IMR-90 (cell line): ENCODE data around the gene EXPH5. TPM values are rescaled to one million over a fixed set of nuclear protein-coding genes. Genes with fewer than 3 reads are reported as not detected.

ENCODE experiments used
- ATAC-seq: fragments of 200-7000 bp; cut with Tn5 transposase; 2 replicates; pipeline ENCODE4 v1.9.1; 2020; ENCODE audit warnings: low read depth, mild to moderate bottlenecking, moderate library complexity
- BruUV-seq: library from RNA; stranded (reverse); fragments of 400-500 nt; replicated peaks from 2 replicates; lab custom pipeline; 2021; lab: Mats Ljungman, UMichigan
- CTCF ChIA-PET: fragments of 300-600 bp; formaldehyde crosslinking; extraction: SDS; loops from one replicate; lab custom pipeline; 2021; ENCODE audit warnings: antibody characterized with exemption; lab: Yijun Ruan, JAX
- POLR2A ChIA-PET: fragments of 300-600 bp; sonication (Branson Sonifier 250); formaldehyde crosslinking; loops from one replicate; lab custom pipeline; 2022; ENCODE audit warnings: antibody characterized with exemption; ENCODE audit not compliant: unreplicated experiment; lab: Charles Lee
- DNase-seq: peaks from one replicate; pipeline ENCODE4 v3.0.0; 2013
- H2AFZ ChIP-seq: replicated peaks from 2 replicates; pipeline ENCODE3; 2013; ENCODE audit warnings: low read length, mild to moderate bottlenecking; ENCODE audit not compliant: poor library complexity
- H2AK5ac ChIP-seq: 2 replicates; pipeline ENCODE4 v1.6.1; 2013; ENCODE audit warnings: low read depth, low read length, inconsistent platforms
- H2AK9ac ChIP-seq: replicated peaks from 2 replicates; pipeline ENCODE3; 2013; ENCODE audit warnings: mild to moderate bottlenecking, low read depth, low read length, moderate library complexity; ENCODE audit not compliant: poor library complexity
- H2BK120ac ChIP-seq: 2 replicates; pipeline ENCODE4 v1.6.1; 2013; ENCODE audit warnings: low read depth, low read length, inconsistent platforms
- H2BK15ac ChIP-seq: 3 replicates; pipeline ENCODE4 v1.6.1; 2013; ENCODE audit warnings: low read depth, low read length, inconsistent platforms
- H2BK20ac ChIP-seq: 2 replicates; pipeline ENCODE4 v1.6.1; 2013; ENCODE audit warnings: low read depth, mild to moderate bottlenecking, inconsistent platforms, low read length, moderate library complexity
- H2BK5ac ChIP-seq: 2 replicates; pipeline ENCODE4 v1.6.1; 2013; ENCODE audit warnings: mild to moderate bottlenecking, low read depth, low read length, inconsistent platforms; ENCODE audit not compliant: poor library complexity, severe bottlenecking
- H3K14ac ChIP-seq: replicated peaks from 2 replicates; pipeline ENCODE4 v1.6.1; 2013; ENCODE audit warnings: low read depth, low read length, inconsistent platforms
- H3K18ac ChIP-seq: 2 replicates; pipeline ENCODE4 v1.6.1; 2013; ENCODE audit warnings: low read depth, low read length, control low read depth
- H3K23ac ChIP-seq: 2 replicates; pipeline ENCODE4 v1.6.1; 2013; ENCODE audit warnings: low read depth, low read length, inconsistent platforms
- H3K27ac ChIP-seq: 2 replicates; pipeline ENCODE4 v1.5.1; 2013; ENCODE audit warnings: mild to moderate bottlenecking, control low read depth, low read length; ENCODE audit not compliant: insufficient read depth
- H3K27me3 ChIP-seq: 2 replicates; pipeline ENCODE4 v1.6.1; 2013; ENCODE audit warnings: low read length; ENCODE audit not compliant: control insufficient read depth, insufficient read depth
- H3K36me3 ChIP-seq: 2 replicates; pipeline ENCODE4 v1.6.1; 2013; ENCODE audit warnings: low read length, mixed read lengths; ENCODE audit not compliant: control insufficient read depth, insufficient read depth
- H3K4ac ChIP-seq: 2 replicates; pipeline ENCODE4 v1.6.1; 2013; ENCODE audit warnings: low read depth, low read length, inconsistent platforms
- H3K4me1 ChIP-seq: 2 replicates; pipeline ENCODE4 v1.6.1; 2013; ENCODE audit warnings: low read length, mixed read lengths; ENCODE audit not compliant: control insufficient read depth, insufficient read depth
- H3K4me2 ChIP-seq: 2 replicates; pipeline ENCODE4 v1.6.1; 2013; ENCODE audit warnings: low read depth, mild to moderate bottlenecking, control low read depth, low read length, moderate library complexity
- H3K4me3 ChIP-seq: 2 replicates; pipeline ENCODE4 v1.5.1; 2013; ENCODE audit warnings: low read depth, mild to moderate bottlenecking, control low read depth, low read length, moderate library complexity; ENCODE audit not compliant: insufficient read depth
- H3K56ac ChIP-seq: 2 replicates; pipeline ENCODE4 v1.6.1; 2013; ENCODE audit warnings: low read length, inconsistent platforms; ENCODE audit not compliant: insufficient read depth; ENCODE audit errors: extremely low read depth
- H3K79me1 ChIP-seq, 2 experiments: 2 replicates each; pipeline ENCODE4 v1.6.1; 2013; ENCODE audit warnings: low read length in 2 of 2, inconsistent platforms in 1 of 2, low read depth in 1 of 2
- H3K9ac ChIP-seq: 2 replicates; pipeline ENCODE4 v1.6.1; 2013; ENCODE audit warnings: low read depth, low read length, control low read depth
- H3K9me1 ChIP-seq: 2 replicates; pipeline ENCODE4 v1.6.1; 2013; ENCODE audit warnings: low read length, inconsistent platforms; ENCODE audit not compliant: insufficient read depth
- H3K9me3 ChIP-seq: 2 replicates; pipeline ENCODE4 v1.6.1; 2013; ENCODE audit warnings: low read length; ENCODE audit not compliant: control insufficient read depth, insufficient read depth
- H4K20me1 ChIP-seq: 2 replicates; pipeline ENCODE4 v1.6.1; 2013; ENCODE audit warnings: low read length, inconsistent platforms; ENCODE audit not compliant: insufficient read depth
- H4K5ac ChIP-seq: 2 replicates; pipeline ENCODE4 v1.6.1; 2013; ENCODE audit warnings: mild to moderate bottlenecking, low read depth, low read length, control low read depth
- H4K8ac ChIP-seq, 2 experiments: 2 replicates each; pipeline ENCODE4 v1.6.1; 2013; ENCODE audit warnings: low read depth in 2 of 2, low read length in 2 of 2, control low read depth in 1 of 2, inconsistent platforms in 1 of 2
- H4K91ac ChIP-seq: 2 replicates; pipeline ENCODE4 v1.6.1; 2013; ENCODE audit warnings: low read depth, low read length, inconsistent platforms; ENCODE audit not compliant: insufficient read depth
- BHLHE40 ChIP-seq: fragments of 150-350 bp; IDR thresholded peaks from 2 replicates; pipeline ENCODE4 v1.6.1; 2016; ENCODE audit warnings: mild to moderate bottlenecking, low read depth, low read length
- ELK1 ChIP-seq: fragments of 150-350 bp; IDR thresholded peaks from 2 replicates; pipeline ENCODE4 v1.6.1; 2016; ENCODE audit warnings: low read depth, mild to moderate bottlenecking, low read length, moderate library complexity, borderline replicate concordance
- MAFK ChIP-seq: IDR thresholded peaks from 2 replicates; pipeline ENCODE4 v1.6.1; 2012; ENCODE audit warnings: low read depth, low read length, improper control_type of control experiment
- MAZ ChIP-seq: IDR thresholded peaks from 2 replicates; pipeline ENCODE4 v1.6.1; 2012; ENCODE audit warnings: low read depth, mild to moderate bottlenecking, low read length, improper control_type of control experiment, moderate library complexity, borderline replicate concordance
- NFE2L2 ChIP-seq: fragments of 150-350 bp; IDR thresholded peaks from 2 replicates; pipeline ENCODE4 v1.6.1; 2016; ENCODE audit warnings: low read depth, mild to moderate bottlenecking, low read length
- RAD21 ChIP-seq: IDR thresholded peaks from 2 replicates; pipeline ENCODE4 v1.6.1; 2012; ENCODE audit warnings: low read length, improper control_type of control experiment
- RCOR1 ChIP-seq: IDR thresholded peaks from 2 replicates; pipeline ENCODE4 v1.6.1; 2012; ENCODE audit warnings: mild to moderate bottlenecking, low read length, improper control_type of control experiment; ENCODE audit not compliant: insufficient replicate concordance
- SMC3 ChIP-seq: fragments of 150-350 bp; IDR thresholded peaks from 2 replicates; pipeline ENCODE4 v1.6.1; 2016; ENCODE audit warnings: low read depth, mild to moderate bottlenecking, antibody characterized with exemption, low read length, moderate library complexity
- WGBS, 2 experiments: methylation state at CpG; one replicate each; pipeline versions ENCODE4 v1.1.5 to v1.1.7; 2013; ENCODE audit warnings: missing lambda C conversion rate in 2 of 2; ENCODE audit not compliant: insufficient read length in 1 of 2; ENCODE audit errors: extremely low coverage in 2 of 2; 5-methylcytosine and 5-hydroxymethylcytosine counted together
- dilution Hi-C: fragments of 300-500 bp; cut with HindIII; formaldehyde crosslinking; loops from one replicate; pipeline ENCODE4 v1.14.3; 2018; ENCODE audit warnings: low sequenced_read_pairs; ENCODE audit not compliant: unreplicated experiment
- in situ Hi-C: fragments of 300-500 bp; cut with MboI; formaldehyde crosslinking; loops from 3 replicates; pipeline ENCODE4 v1.14.3; 2019; ENCODE audit warnings: low sequenced_read_pairs, inconsistent platforms, mixed read lengths
- intact Hi-C: fragments of 100-400 bp; cut with micrococcal nuclease; formaldehyde crosslinking; loops from 2 replicates; pipeline ENCODE4 v1.10.0; 2022
- polyA plus RNA-seq, 3 experiments: library from polyadenylated mRNA; depleted of rRNA; stranded (reverse); fragments of >200 nt; gene quantifications; 2 replicates each; pipeline ENCODE4 v1.2.3, GENCODE V29; 2012; ENCODE audit warnings: low replicate concordance in 1 of 3
- total RNA-seq: library from RNA; depleted of rRNA; stranded (reverse); fragments of >200 nt; gene quantifications from 2 replicates; pipeline ENCODE4 v1.2.3, GENCODE V29; 2012

Gene EXPH5
- total and polyA plus RNA-seq, 2 of the 4 experiments (the other 2 are of a cell fraction), result 0.05 to 0.72 TPM

GRCh38 chr11:108565653-108566052 is 27.9 kb downstream of the EXPH5 start:
- Histone ChIP-seq H3K9ac (no peak overlapping the region), H2BK120ac (no peak overlapping the region), H4K5ac (no peak overlapping the region), H4K91ac (no peak overlapping the region), H3K4ac (no peak overlapping the region), H3K27me3 (no peaks in the 10 kb centered on the region), H3K18ac (no peak overlapping the region), H2AK9ac (no peak overlapping the region), H3K36me3 (no peaks in the 10 kb centered on the region), H3K4me3 (no peak overlapping the region), H3K79me1 (no peaks in the 10 kb centered on the region), H3K4me2 (no peak overlapping the region), H2AFZ (no peak overlapping the region), H4K8ac (no peak overlapping the region), H2AK5ac (no peak overlapping the region), H3K9me1 (peaks cover 6% of the 10 kb centered on the region), H3K4me1 (peaks cover 12% of the 10 kb centered on the region), H3K9me3 (no peaks in the 10 kb centered on the region), H2BK15ac (no peak overlapping the region), H3K23ac (no peak overlapping the region), H4K20me1 (no peaks in the 10 kb centered on the region), H3K56ac (no peak overlapping the region), H2BK20ac (no peak overlapping the region), H3K27ac (no peak overlapping the region), H2BK5ac (no peak overlapping the region), H3K14ac (no peak overlapping the region)
- no CpG with 5 or more reads among the region's 3 CpGs for WGBS, 2 experiments
- TF ChIP-seq MAZ (no peak), MAFK (no peak), RCOR1 (no peak), SMC3 (no peak), BHLHE40 (no peak), NFE2L2 (no peak), ELK1 (no peak), RAD21 (no peak)
- DNase-seq (no peak), ATAC-seq (no peak)
- CTCF ChIA-PET, result no interaction called here
- no TSS peak for BruUV-seq
- dilution Hi-C loops, result no loop called here
- POLR2A ChIA-PET, result interaction anchor here (0.6 kb wide), 1 partner anchor 14 kb away, joined by 3 read pairs; no protein-coding TSS in a partner anchor
- intact Hi-C loops, result no loop called here
- in situ Hi-C loops, result no loop called here
